ENCODE measurements around the gene SLC9A4. TPM values are rescaled to one million over a fixed set of nuclear protein-coding genes. Genes with fewer than 3 reads are reported as not detected.
A peak's percentile ranks its signal among the peaks of the same experiment; 100 is the strongest.

SLC9A4 gene
- total RNA-seq, 1 donor from 2014 or later = 0.24 TPM

DNA sequence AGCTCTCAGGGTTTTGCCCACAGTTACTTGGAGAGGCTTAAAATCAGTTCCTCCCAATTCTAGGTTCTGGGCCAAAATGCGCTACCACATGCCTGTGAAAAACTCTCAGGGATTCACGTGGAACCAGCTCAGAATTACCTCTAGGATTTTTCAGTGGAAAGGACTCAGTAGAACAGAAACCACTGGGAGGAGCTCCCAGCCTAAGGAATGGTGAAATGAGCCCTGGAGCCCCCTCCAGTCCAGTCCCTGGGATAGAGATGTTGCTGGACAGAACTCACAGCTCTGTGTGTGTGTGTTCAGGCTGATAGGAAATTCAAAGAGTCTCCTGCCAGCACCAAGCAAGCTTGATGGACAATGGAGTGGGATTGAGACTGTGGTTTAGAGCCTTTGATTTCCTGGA lies 21.1 kb upstream of the SLC9A4 start:
- DNase-seq (ENCODE audit: low read depth) = no peak

DNA sequence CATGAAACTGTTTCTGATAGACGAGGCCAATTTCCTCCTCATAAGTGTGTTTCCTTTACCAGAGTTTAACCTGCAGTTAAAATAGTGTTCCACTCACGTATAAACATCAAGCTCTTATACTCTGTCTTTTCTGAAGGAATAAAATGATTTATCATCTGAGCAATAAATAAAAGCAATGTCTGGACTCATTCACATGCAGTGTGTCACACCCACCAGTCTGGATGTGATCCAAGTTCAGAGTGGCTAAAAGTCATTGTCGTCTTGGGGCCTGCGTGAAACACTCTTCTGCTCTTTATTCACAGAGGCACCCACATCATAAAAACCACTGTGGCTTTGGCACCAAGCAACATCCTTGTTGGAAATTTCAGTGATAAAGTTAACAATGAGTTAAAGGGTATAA lies 19.5 kb upstream of the SLC9A4 start:
- no peak for DNase-seq (ENCODE audit: low read depth)

DNA sequence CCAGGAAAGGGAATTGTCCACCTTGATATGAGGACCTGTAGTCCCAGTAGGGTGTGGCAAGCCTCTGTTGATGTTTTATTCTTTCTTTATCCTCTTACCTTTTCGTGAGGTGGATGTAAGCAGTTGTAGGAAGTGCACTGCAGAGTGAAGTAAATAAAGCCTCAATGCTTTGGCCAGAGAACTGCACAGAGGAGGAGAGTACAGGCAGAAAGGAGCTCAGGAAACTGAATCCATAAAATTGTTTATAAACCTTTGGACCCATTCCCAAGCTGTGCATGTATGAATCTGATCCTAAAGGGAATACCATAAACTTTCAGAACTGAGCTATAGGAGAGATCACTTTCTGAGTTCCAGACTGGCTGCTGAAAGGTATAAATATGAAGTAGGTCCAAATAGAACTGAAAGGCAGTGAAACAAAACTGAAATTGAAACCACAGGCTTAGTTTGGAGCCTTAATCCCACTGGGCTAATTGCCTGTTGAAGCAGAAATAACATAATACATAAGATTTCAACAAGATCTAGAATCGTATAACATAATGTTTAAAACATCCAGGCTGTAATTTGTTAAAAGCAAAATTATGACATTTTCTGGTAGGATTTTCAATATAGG lies 17.9 kb upstream of the SLC9A4 start:
- DNase-seq (ENCODE audit: low read depth) = no peak

DNA sequence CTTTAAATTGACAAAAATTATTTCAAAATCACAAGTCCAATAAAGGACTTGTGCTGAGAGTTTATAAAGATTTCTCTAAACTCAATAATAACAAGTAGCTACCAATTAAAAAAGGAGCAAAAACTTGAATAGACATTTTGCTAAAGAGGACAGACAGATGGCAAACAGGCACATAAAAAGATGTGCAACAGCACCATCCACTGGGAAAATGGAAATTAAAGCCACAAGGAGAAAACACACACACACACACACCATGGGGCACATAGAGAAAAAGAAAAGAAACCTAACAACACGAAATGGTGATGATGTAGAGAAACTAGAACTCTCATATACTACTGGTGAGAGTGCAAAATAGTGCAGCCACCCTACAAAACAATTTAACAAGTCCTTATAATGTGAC lies 12.6 kb upstream of the SLC9A4 start:
- no peak for DNase-seq (ENCODE audit: low read depth)

DNA sequence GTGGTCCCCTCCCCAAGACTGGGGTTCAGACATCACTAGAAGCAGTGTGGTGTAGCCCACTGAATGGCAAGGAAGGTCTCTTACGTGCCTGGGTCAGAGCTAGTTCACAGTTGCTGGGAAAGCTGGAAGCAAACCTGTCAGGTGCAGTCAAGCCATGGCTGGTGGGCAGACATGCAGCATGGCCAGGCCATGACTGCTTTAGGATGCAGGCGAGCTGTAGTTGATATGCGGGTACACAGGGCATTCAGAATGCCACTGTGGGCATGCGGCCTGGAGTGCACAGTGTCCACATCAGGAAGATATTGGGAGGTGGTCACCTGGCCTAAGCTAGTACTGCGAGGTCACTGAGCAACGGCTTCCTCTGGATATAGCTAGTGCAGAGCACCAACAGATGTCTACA lies 11.8 kb upstream of the SLC9A4 start:
- no peak for DNase-seq (ENCODE audit: low read depth)

DNA sequence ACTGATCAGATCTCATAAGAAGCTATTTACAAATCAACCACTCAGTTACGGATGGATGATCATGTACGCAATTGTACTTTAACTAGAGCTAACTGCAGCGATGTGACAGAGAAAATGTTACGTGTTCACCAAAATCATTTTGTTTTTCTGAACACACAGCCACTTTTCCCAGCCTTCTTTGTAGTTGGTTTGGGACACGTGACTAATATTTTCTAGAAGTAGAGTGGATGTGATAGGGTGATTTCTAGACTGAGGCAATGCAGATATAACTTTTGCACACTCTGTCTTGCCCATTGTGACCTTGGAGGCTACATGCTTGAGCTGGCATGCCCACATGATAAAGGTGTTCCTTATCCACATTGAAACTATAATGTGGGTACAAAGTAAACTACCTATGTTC lies 9.9 kb upstream of the SLC9A4 start:
- DNase-seq (ENCODE audit: low read depth) = no peak

DNA sequence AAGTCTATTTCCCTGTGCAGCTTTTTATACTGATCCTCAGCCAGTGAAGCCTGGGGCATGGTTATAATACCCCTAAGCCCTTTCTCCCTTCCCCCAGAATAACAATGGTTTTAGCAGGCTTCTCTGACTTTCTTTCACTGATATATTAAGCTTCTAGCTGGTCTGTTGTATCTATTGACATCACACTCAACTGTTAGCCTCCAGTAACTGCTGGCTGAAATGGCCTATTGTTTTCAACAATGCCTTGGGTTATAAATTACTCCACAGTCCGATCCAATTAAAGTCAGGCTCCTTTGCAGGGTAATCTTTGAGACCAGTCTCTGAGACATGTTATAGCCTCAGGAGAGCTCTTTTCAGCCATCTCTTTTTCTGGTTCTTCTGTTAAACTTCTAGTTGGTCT lies 2.9 kb upstream of the SLC9A4 start:
- DNase-seq (ENCODE audit: low read depth) = no peak

DNA sequence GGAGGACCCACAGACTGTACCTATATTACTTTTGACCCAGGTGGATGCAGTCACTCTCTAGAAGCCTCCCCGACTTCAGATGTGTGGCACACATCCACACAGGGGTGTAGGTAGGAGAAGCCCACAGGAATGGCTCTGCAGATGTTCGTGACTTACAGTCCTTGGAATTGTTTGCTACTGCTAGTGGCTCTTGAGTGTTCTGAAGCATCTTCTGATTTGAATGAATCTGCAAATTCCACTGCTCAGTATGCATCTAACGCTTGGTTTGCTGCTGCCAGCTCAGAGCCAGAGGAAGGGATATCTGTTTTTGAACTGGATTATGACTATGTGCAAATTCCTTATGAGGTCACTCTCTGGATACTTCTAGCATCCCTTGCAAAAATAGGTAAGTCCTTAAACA lies 605 bp downstream of the SLC9A4 start:
- DNase-seq (ENCODE audit: low read depth) = no peak

DNA sequence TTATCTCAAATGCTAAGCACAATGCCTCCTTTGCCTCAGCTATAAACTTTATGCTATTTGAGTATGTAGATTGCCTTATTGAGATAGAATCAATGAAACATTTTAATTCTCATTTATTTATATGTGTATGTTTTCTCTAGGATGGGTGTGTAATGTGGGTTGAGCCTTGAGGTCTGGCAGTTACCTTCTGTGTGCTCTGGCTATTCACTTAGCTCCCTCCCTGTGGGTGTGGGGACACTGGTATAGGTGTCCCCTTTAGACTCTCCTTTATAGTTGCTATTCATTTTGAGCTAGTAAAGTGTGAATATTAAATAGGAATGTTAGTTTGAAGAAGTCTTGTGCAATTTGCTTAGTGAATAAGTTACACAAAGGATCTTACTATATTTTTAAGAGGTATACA lies 1.8 kb downstream of the SLC9A4 start:
- no peak for DNase-seq (ENCODE audit: low read depth)

DNA sequence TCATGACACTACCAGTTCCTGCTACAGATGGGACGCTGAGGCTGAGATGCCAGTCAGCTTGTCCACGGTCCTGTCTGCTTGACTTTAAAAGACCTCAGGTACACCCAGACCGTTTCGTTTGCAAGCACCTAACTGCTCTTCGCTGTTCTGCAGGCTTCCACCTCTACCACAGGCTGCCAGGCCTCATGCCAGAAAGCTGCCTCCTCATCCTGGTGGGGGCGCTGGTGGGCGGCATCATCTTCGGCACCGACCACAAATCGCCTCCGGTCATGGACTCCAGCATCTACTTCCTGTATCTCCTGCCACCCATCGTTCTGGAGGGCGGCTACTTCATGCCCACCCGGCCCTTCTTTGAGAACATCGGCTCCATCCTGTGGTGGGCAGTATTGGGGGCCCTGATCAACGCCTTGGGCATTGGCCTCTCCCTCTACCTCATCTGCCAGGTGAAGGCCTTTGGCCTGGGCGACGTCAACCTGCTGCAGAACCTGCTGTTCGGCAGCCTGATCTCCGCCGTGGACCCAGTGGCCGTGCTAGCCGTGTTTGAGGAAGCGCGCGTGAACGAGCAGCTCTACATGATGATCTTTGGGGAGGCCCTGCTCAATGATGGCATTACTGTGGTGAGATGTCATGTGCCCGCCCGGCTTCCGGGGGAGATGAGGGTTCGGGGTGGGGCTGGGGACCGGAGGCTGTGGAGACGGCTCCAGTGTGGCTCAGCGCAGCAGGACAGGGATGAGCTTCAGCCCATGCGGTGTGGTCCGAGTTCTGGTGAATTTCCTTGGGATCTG lies 5.9 kb downstream of the SLC9A4 start:
- DNase-seq (ENCODE audit: low read depth) = no peak

DNA sequence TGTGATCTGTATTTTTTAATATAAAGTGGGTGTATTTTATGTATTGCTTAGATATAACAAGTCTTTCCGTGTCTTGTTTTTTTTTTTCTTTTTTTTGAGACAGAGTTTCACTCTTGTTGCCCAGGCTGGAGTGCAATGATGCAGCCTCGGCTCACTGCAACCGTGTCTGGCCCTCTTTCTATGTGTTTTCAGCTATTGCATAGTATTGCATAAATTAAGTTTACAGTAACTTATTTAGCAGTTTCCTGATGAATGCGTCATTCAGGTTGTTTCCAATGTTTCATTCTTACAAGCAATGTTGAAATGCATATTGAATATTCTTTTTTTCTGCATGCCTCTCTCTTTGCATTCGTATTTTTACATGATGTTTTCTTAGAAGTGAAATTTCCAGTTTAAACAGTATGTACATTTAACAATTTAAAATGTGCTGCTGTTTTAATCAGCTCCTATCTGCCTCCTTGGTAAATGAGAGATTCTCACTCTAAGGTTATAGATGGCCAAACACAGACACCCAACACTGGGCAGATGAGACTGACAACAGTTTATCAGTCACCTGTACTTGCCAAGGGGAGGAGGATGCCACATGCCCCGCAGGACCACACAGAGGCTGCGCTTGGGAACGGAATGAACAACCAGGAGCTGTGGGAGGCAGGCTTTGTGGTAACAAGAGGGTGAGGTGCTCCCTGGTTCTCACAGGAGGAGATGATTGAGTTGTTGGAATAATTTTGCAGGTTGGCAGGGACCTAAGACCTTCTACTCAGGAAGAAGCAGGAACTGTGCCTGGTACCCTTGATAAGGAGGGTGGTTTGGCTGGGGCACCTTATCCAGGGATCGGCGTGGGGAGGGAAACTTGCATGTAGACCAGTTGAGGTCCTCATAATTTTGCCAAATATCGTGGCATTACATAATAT lies 7.5 kb downstream of the SLC9A4 start:
- DNase-seq (ENCODE audit: low read depth) = no peak

DNA sequence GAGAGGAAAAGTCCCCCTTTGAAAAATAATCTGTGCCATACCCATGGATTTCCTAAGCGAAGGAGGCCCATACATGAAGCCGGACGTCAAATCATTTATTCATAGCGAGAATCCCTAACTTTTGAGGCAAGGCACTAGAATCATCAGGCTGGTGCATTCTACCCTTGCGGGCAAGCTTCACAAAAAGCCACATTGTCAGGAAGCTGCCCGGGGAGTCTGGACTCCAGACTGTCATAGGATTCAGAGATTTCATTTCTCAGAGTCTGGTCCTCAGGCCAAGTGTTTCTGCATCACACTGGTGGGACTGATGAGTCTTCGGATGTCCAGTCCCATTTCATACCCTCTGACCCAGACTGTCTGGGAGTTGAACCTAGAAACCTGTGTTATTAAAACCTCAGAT lies 8.9 kb downstream of the SLC9A4 start:
- no peak for DNase-seq (ENCODE audit: low read depth)

DNA sequence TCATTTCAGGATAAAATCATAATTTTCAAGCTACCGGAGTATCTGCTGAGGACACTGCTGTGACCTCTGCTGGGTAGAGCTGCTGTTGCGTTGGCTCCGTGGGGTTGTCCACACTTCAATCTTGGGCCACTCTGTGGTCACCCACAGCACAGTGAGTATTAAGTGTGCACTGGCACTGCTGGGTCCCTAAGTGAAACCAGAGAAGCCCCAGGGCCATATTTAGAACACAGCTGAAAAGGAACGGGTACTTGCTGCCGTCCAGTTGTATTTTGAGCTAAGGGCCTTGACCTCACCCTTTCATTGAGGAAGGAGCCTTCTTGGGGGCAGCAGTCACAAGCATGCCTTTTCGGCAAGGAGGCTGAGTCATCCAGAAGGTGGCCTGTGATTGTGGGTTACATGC lies 10.1 kb downstream of the SLC9A4 start:
- DNase-seq (ENCODE audit: low read depth) = peak; percentile 92

DNA sequence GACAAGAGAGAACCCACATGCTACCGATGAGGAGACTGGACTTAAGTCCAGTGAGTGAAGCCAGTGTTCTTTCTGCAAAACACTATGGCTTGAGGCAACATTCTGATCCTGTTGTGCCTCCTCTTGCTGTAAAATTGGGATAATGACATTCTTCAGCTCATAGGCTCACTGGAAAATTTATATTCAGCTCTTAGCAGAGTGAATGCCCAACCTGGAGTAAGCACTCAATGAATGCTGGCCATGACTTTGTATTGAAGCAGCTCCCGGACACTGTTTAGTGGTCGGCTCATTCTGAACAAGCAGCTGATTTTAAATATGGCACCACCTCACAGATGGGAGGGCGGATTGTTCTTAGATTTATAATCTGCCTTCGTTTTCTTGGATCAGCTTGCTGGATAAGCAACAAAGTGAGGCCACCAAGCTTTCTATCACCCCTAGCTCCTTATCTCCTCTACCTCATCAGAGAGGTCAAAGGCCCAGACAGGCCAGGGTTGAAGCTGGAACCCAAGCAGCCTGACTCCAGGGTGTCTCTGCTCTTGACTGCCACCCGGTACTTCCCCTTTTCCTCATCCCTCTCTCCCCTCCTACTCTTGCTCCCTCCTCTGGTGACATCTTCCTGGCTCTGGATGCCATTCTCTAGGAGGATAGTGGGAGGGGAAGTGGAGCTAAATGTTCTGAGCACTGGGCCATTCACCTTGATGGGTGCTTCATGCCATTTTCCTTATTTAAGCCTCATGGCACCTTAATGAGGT lies 11.5 kb downstream of the SLC9A4 start:
- DNase-seq (ENCODE audit: low read depth) = peak; percentile 32

DNA sequence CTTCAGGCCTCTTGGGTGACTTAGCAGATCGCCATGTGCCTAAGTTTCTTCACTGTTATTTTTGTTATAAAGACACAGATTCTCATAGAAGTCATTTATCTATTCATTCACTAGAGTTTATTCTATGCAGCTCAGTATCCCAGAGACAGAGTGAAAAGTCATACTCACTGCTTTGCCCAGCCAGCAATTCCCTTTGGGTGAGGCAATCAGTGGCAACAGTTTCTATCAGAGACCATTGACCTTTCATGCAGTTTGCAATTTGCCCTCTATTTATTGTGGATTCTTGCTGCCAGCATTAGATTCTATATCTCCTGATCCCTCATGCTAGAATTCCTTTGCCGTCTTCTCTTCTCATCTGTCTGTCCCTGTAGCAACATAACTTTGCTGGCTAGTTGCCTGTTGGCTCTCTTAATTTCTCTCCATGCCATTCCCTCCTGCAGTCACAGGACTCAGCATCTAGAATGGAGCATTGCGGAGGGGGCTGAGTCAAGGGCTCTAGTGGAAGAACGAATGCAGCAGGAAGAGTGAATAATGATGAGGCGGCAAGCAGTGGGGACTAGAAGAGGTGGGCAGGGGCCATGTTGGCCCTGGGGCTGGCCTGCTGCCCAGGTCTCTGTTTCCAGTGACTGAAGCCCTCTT lies 12.2 kb downstream of the SLC9A4 start:
- DNase-seq (ENCODE audit: low read depth) = no peak

DNA sequence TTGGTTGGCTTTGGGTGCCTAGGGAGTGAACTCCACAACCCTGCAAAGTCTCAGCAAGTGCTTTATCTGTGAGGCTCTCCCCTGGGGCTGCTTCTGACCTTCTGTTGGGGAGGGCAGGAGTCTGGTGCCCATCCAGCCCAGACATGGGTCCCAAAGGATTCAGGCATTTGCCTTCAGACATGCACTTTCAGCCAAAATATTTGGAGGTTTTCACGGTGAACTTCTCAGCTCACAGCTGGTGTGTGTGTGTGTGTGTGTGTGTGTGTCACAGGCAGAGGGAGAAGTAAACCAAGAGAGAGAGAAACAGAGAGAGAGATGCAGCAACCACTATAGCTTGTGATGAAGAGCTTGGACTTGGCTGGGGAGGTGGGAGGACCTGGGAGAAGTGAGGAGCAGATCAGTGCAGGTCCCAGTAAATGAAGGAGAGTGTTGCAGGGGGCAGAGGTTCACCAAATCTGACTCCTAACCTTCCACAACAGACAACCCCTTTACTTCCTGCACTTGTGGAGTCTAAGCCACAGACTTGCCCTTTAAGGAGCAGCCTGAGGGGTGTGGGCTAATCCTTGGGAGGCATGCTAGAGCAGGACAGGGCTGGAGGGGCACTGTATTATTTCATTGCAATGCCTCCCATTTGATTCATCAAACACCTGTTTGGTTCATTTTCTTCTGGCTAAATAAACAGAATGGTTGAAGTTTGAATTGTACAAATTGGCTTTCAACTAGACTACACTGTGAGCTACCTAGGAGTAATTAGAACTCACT lies 14.1 kb downstream of the SLC9A4 start:
- DNase-seq (ENCODE audit: low read depth) = peak; percentile 34

DNA sequence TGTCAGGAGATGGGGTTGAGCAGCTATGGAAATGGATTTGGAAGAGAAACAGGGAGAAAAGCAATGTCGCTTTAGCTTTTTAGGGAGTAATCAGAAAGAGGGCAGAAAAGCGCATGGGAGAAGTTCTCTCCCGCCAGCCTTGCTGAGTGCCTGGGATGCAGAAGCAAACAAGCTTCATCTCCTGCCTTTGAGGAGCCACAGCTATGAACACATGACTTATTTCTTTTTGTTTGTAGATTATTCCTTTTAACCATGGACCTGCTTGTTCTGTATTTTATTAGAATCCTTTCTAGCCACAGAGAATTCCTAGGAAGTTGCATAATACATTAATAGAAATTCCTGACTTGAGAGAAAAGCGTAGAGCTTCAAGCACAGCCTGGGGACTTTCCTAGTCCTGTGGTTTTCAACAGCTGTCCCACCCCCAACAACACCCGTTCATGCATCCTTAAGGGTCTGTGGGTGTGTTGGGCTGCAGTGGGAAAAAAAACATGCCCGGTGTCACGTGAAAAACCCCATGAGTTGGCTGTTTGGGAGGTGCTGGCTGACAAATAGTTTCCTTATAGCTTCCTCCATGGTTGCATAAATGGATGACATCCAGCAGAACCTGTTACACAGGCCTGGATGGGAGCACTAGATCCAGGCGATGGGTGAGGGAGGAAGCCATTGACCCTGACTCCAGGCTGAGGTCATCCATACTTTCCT lies 14.9 kb downstream of the SLC9A4 start:
- DNase-seq (ENCODE audit: low read depth) = peak; percentile 88

DNA sequence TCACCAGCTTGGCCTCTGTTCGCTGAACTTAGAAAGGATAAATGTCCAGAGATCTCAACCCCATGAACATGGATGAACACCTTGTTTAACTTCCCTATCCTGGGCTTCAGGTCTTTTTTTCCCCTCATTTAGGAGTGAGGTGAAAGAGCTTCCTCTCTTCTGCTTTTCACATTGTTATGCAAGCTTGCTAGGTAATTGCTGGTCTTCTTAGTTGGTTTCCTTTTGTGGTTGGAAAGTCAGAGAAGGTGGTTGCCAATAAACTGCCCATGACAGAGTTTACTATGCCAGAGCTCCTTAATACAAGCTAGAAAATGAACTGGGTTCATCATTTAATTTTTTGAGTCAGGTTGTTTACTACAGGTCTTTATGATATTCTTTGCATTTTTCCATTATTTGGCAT lies 16.6 kb downstream of the SLC9A4 start:
- DNase-seq (ENCODE audit: low read depth) = no peak

DNA sequence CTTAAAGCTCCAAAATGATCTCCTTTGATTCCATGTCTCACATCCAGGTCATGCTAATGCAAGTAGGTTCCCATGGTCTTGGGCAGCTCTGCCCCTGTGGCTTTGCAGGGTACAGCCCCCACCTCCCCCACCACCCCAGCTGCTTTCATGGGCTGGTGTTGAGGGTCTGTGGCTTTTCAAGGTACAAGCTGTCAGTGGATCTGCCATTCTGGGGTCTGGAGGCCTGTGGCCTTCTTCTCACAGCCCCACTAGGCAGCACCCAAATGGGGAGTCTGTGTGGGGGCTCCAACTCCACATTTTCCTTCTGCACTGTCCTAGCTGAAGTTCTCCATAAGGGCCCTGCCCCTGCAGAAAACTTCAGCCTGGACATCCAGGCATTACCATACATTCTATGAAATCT lies 19.0 kb downstream of the SLC9A4 start:
- no peak for DNase-seq (ENCODE audit: low read depth)

DNA sequence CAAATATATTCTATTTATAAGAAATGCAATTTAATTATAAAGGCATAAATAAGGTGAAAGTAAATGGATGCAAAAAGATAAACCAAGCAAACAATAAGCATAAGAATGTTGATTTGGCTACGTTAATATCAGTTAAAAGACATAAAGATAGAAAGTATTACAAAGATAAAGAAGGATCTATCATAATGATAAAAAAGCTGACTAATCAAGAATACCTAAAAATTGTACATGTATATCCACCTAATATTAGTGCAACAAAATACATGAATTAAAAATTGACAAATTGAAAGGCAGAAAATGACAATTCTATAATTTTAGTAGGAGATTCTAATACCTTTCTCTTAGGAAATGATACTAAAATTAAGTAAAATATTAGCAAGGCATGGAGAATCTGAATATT lies 21.5 kb downstream of the SLC9A4 start:
- DNase-seq (ENCODE audit: low read depth) = no peak
